PC-9 (cell line): ENCODE measurements around the gene MARVELD2.

Experiments used
- CTCF ChIP-seq: fragments of 200-600 bp; sonication (generic); conservative IDR thresholded peaks from 2 replicates; pipeline ENCODE4 v1.6.1; 2017; ENCODE audit warnings: mixed run types, antibody characterized with exemption, mild to moderate bottlenecking, moderate library complexity
- EZH2 ChIP-seq: fragments of 200-600 bp; sonication (generic); IDR thresholded peaks from 2 replicates; pipeline ENCODE4 v1.8.0; 2017; ENCODE audit warnings: antibody characterized with exemption, low read depth

- no peak for TF ChIP-seq CTCF
- no peak for TF ChIP-seq EZH2
Observed at GRCh38 chr5:69374911-69375446, 39.9 kb upstream of the MARVELD2 start.
